DOHH2 (cell line): ENCODE data around the gene RAB43.

Experiments
- CTCF ChIP-seq: fragments of 200-600 bp; sonication (generic); IDR thresholded peaks from one replicate; pipeline ENCODE4 v1.5.1; 2014; ENCODE audit warnings: antibody characterized with exemption, mild to moderate bottlenecking, low read depth, low read length; ENCODE audit not compliant: poor library complexity, severe bottlenecking
- EZH2phosphoT487 ChIP-seq: fragments of 200-600 bp; sonication (generic); IDR thresholded peaks from 2 replicates; pipeline ENCODE4 v1.6.1; 2017; ENCODE audit warnings: borderline replicate concordance, mild to moderate bottlenecking, antibody characterized with exemption, low read length, moderate library complexity, mixed read lengths

GRCh38 chr3:129095285-129095684 lies 26.3 kb downstream of the RAB43 start:
- TF ChIP-seq CTCF (no peak), EZH2phosphoT487 (no peak)
